Measurements from ENCODE around the gene TMEM222.

The TMEM222 gene

GRCh38 chr1:27342778-27343638, 21.0 kb downstream of the TMEM222 start:
- DNase-seq: peak; percentile 83

GRCh38 chr1:27343639-27344025, 21.7 kb downstream of the TMEM222 start:
- no peak for DNase-seq

- DNase-seq: no peak
Measured at GRCh38 chr1:27345272-27345671, 23.3 kb downstream of the TMEM222 start.

- DNase-seq: no peak
Measured at GRCh38 chr1:27346357-27346756, 24.4 kb downstream of the TMEM222 start.

GRCh38 chr1:27346991-27347624, 25.1 kb downstream of the TMEM222 start:
- DNase-seq: no peak

GRCh38 chr1:27348861-27349783, 27.2 kb downstream of the TMEM222 start:
- no peak for DNase-seq

- no peak for DNase-seq
Measured at GRCh38 chr1:27349784-27350662, 28.1 kb downstream of the TMEM222 start.

- DNase-seq: no peak
Measured at GRCh38 chr1:27350663-27351540, 28.9 kb downstream of the TMEM222 start.

GRCh38 chr1:27351541-27352107, 29.7 kb downstream of the TMEM222 start:
- DNase-seq: no peak

GRCh38 chr1:27353166-27353565, 31.2 kb downstream of the TMEM222 start:
- DNase-seq: no peak

GRCh38 chr1:27353629-27354028, 31.7 kb downstream of the TMEM222 start:
- no peak for DNase-seq

- no peak for DNase-seq
Measured at GRCh38 chr1:27355683-27356082, 33.7 kb downstream of the TMEM222 start.

GRCh38 chr1:27356277-27356618, 34.3 kb downstream of the TMEM222 start:
- DNase-seq: no peak

GRCh38 chr1:27356619-27357280, 34.8 kb downstream of the TMEM222 start:
- peak; percentile 26 for DNase-seq

GRCh38 chr1:27357281-27358037, 35.5 kb downstream of the TMEM222 start:
- peak; percentile 80 for DNase-seq

GRCh38 chr1:27358038-27358927, 36.3 kb downstream of the TMEM222 start:
- DNase-seq: no peak

- DNase-seq: no peak
Measured at GRCh38 chr1:27358928-27359313, 37.0 kb downstream of the TMEM222 start.

- no peak for DNase-seq
Measured at GRCh38 chr1:27359822-27360158, 37.8 kb downstream of the TMEM222 start.

Data from CD4-positive, alpha-beta T cell treated with Interferon gamma for 1 hour (primary cell).